H1 (cell line): ENCODE measurements around the gene MIB2. TPM values are rescaled to one million over a fixed set of nuclear protein-coding genes. Genes with fewer than 3 reads are reported as not detected.

Experiments used
- CTCF ChIA-PET: fragments of 300-600 bp; sonication (Branson Sonifier 250); formaldehyde crosslinking; loops from one replicate; lab custom pipeline; 2021; ENCODE audit not compliant: partially characterized antibody; lab: Charles Lee
- POLR2A ChIA-PET: fragments of 300-600 bp; sonication (Branson Sonifier 250); formaldehyde crosslinking; loops from one replicate; lab custom pipeline; 2021; ENCODE audit warnings: inconsistent platforms; ENCODE audit not compliant: partially characterized antibody; lab: Charles Lee
- DNase-seq, 2 experiments: peaks; one replicate each; pipeline versions ENCODE4 v3.0.0 to v3.0.0-alpha.2; 2010 to 2022; ENCODE audit warnings: low spot score in 2 of 2, low read depth in 1 of 2, mixed read lengths in 1 of 2
- FAIRE-seq: peaks from 2 replicates; lab custom pipeline; 2011; peaks lifted over from hg19 to GRCh38; lab: Jason Lieb, UNC
- H2AFZ ChIP-seq: 2 replicates; pipeline ENCODE4 v1.8.1; 2012; ENCODE audit warnings: low read length, inconsistent platforms
- H2AK5ac ChIP-seq: 2 replicates; pipeline ENCODE4 v1.6.1; 2013; ENCODE audit warnings: low read depth, low read length
- H2BK120ac ChIP-seq: replicated peaks from 2 replicates; pipeline ENCODE3; 2013; ENCODE audit warnings: low read depth, low read length, inconsistent platforms
- H2BK12ac ChIP-seq: 2 replicates; pipeline ENCODE4 v1.6.1; 2013; ENCODE audit warnings: low read depth, low read length
- H2BK15ac ChIP-seq: 2 replicates; pipeline ENCODE4 v1.6.1; 2013; ENCODE audit warnings: low read length
- H2BK20ac ChIP-seq: 2 replicates; pipeline ENCODE4 v1.6.1; 2013; ENCODE audit warnings: low read length
- H2BK5ac ChIP-seq: 2 replicates; pipeline ENCODE4 v1.6.1; 2013; ENCODE audit warnings: low read depth, low read length
- H3K14ac ChIP-seq: 2 replicates; pipeline ENCODE4 v1.6.1; 2013; ENCODE audit warnings: inconsistent platforms; ENCODE audit not compliant: insufficient read length
- H3K18ac ChIP-seq: 2 replicates; pipeline ENCODE4 v1.6.1; 2013; ENCODE audit warnings: low read length; ENCODE audit errors: extremely low read depth
- H3K23ac ChIP-seq: 2 replicates; pipeline ENCODE4 v1.6.1; 2013; ENCODE audit warnings: inconsistent platforms; ENCODE audit not compliant: insufficient read length
- H3K23me2 ChIP-seq: 2 replicates; pipeline ENCODE4 v1.6.1; 2013; ENCODE audit warnings: low read depth, low read length
- H3K27ac ChIP-seq: 2 replicates; pipeline ENCODE4 v1.6.1; 2011; ENCODE audit warnings: low read depth, low read length, inconsistent platforms
- H3K27me3 ChIP-seq, 4 experiments: replicated peaks in 1 of 4; 1 replicate in 1 of 4; 2 replicates in 3 of 4; pipeline versions ENCODE4 v1.6.1 to v1.8.1; 2011 to 2013; ENCODE audit warnings: low read length in 3 of 4, mild to moderate bottlenecking in 3 of 4, inconsistent platforms in 2 of 4, mixed read lengths in 2 of 4, moderate library complexity in 1 of 4; ENCODE audit not compliant: control insufficient read depth in 3 of 4, insufficient read depth in 3 of 4; ENCODE audit errors: extremely low read depth in 1 of 4
- H3K36me3 ChIP-seq, 4 experiments: 2 replicates each; pipeline versions ENCODE4 v1.6.1 to v1.8.1; 2011 to 2013; ENCODE audit warnings: mild to moderate bottlenecking in 4 of 4, low read length in 3 of 4, moderate library complexity in 2 of 4, control low read depth in 1 of 4, inconsistent platforms in 1 of 4; ENCODE audit not compliant: insufficient read depth in 4 of 4, control insufficient read depth in 2 of 4
- H3K4ac ChIP-seq: replicated peaks from 2 replicates; pipeline ENCODE3; 2013; ENCODE audit warnings: low read length, low read depth, mixed read lengths, inconsistent platforms; ENCODE audit not compliant: insufficient read length
- H3K4me1 ChIP-seq, 4 experiments: replicated peaks in 1 of 4; 1 replicate in 1 of 4; 2 replicates in 3 of 4; pipeline versions ENCODE4 v1.6.1 to v1.8.1; 2011 to 2013; ENCODE audit warnings: low read length in 3 of 4, inconsistent platforms in 2 of 4, mixed read lengths in 1 of 4; ENCODE audit not compliant: insufficient read depth in 4 of 4, control insufficient read depth in 3 of 4
- H3K4me2 ChIP-seq, 2 experiments: 2 replicates each; pipeline versions ENCODE4 v1.6.1 to v1.8.1; 2011 to 2013; ENCODE audit warnings: low read depth in 2 of 2, low read length in 2 of 2, control low read depth in 1 of 2, inconsistent platforms in 1 of 2, mild to moderate bottlenecking in 1 of 2; ENCODE audit not compliant: insufficient read depth in 1 of 2
- H3K4me3 ChIP-seq, 4 experiments: fragments of 200-600, 300-600 bp in 1 of 4; sonication (generic), shearing (Covaris generic), sonication (Bioruptor Twin) in 1 of 4; 2 replicates each; pipeline versions ENCODE4 v1.5.1 to v1.8.1; 2011 to 2016; ENCODE audit warnings: low read length in 4 of 4, low read depth in 3 of 4, control low read depth in 2 of 4, inconsistent platforms in 2 of 4, mild to moderate bottlenecking in 2 of 4, mixed read lengths in 1 of 4, moderate library complexity in 1 of 4; ENCODE audit not compliant: insufficient read depth in 2 of 4; ENCODE audit errors: extremely low read depth in 1 of 4
- H3K56ac ChIP-seq: replicated peaks from 2 replicates; pipeline ENCODE3; 2013; ENCODE audit warnings: low read depth, mild to moderate bottlenecking, mixed read lengths, low read length, inconsistent platforms; ENCODE audit not compliant: insufficient read length
- H3K79me1 ChIP-seq: 2 replicates; pipeline ENCODE4 v1.6.1; 2013; ENCODE audit warnings: low read depth, low read length, control low read depth
- H3K79me2 ChIP-seq, 2 experiments: 2 replicates each; pipeline versions ENCODE4 v1.6.1 to v1.8.1; 2012 to 2013; ENCODE audit warnings: low read length in 2 of 2, mild to moderate bottlenecking in 2 of 2, inconsistent platforms in 1 of 2; ENCODE audit not compliant: insufficient read depth in 2 of 2, control insufficient read depth in 1 of 2
- H3K9ac ChIP-seq, 4 experiments: replicated peaks in 1 of 4; 1 replicate in 1 of 4; 2 replicates in 3 of 4; pipeline versions ENCODE4 v1.6.1 to v1.8.1; 2011 to 2013; ENCODE audit warnings: low read depth in 3 of 4, low read length in 3 of 4, control low read depth in 2 of 4, mild to moderate bottlenecking in 2 of 4, moderate library complexity in 2 of 4, inconsistent platforms in 1 of 4; ENCODE audit errors: extremely low read depth in 1 of 4
- H3K9me3 ChIP-seq, 2 experiments: 2 replicates each; pipeline versions ENCODE4 v1.6.1 to v1.8.1; 2012 to 2013; ENCODE audit warnings: mild to moderate bottlenecking in 2 of 2, moderate library complexity in 2 of 2, control low read depth in 1 of 2, inconsistent platforms in 1 of 2, low read depth in 1 of 2, low read length in 1 of 2, mixed read lengths in 1 of 2; ENCODE audit not compliant: insufficient read depth in 2 of 2
- H4K20me1 ChIP-seq, 2 experiments: replicated peaks in 1 of 2; 2 replicates each; pipeline versions ENCODE3 to v1.8.1; 2011 to 2013; ENCODE audit warnings: inconsistent platforms in 2 of 2, low read length in 2 of 2, mild to moderate bottlenecking in 1 of 2; ENCODE audit not compliant: insufficient read depth in 2 of 2, control insufficient read depth in 1 of 2
- H4K5ac ChIP-seq: 2 replicates; pipeline ENCODE4 v1.6.1; 2013; ENCODE audit warnings: low read length, low read depth, mixed read lengths, inconsistent platforms; ENCODE audit not compliant: insufficient read length
- H4K8ac ChIP-seq: 2 replicates; pipeline ENCODE4 v1.8.0; 2013; ENCODE audit warnings: mild to moderate bottlenecking, moderate library complexity, low read length, inconsistent platforms; ENCODE audit not compliant: insufficient read depth; ENCODE audit errors: extremely low read depth
- H4K91ac ChIP-seq: replicated peaks from 2 replicates; pipeline ENCODE3; 2013; ENCODE audit warnings: low read length, mixed read lengths, inconsistent platforms; ENCODE audit not compliant: insufficient read length
- CHD1 ChIP-seq: IDR thresholded peaks from 2 replicates; pipeline ENCODE4 v1.6.1; 2012; ENCODE audit warnings: low read depth, low read length, improper control_type of control experiment
- MAFK ChIP-seq: IDR thresholded peaks from 2 replicates; pipeline ENCODE4 v1.6.1; 2012; ENCODE audit warnings: low read depth, mild to moderate bottlenecking, improper control_type of control experiment, low read length
- MAX ChIP-seq: IDR thresholded peaks from 2 replicates; pipeline ENCODE4 v1.6.1; 2012; ENCODE audit warnings: inconsistent platforms
- RBBP5 ChIP-seq: IDR thresholded peaks from 2 replicates; pipeline ENCODE4 v1.7.1; 2012; ENCODE audit warnings: low read depth, mild to moderate bottlenecking, inconsistent platforms, low read length, moderate library complexity, borderline replicate concordance
- SAP30 ChIP-seq: fragments of 300-600 bp; sonication (generic); IDR thresholded peaks from 2 replicates; pipeline ENCODE4 v1.7.1; 2012; ENCODE audit warnings: low read length, moderate library complexity, mild to moderate bottlenecking, inconsistent platforms; ENCODE audit not compliant: insufficient read depth, insufficient replicate concordance
- SIN3A ChIP-seq, 2 experiments: IDR thresholded peaks in 1 of 2; conservative IDR thresholded peaks in 1 of 2; 2 replicates each; pipeline ENCODE4 v1.6.1; 2011 to 2012; ENCODE audit warnings: low read length in 2 of 2, improper control_type of control experiment in 1 of 2, low read depth in 1 of 2, mild to moderate bottlenecking in 1 of 2
- SIX5 ChIP-seq: IDR thresholded peaks from 2 replicates; pipeline ENCODE4 v1.6.1; 2011; ENCODE audit warnings: mild to moderate bottlenecking, low read depth, low read length
- TAF1 ChIP-seq: IDR thresholded peaks from 2 replicates; pipeline ENCODE4 v1.6.1; 2011; ENCODE audit warnings: mild to moderate bottlenecking, low read depth, low read length
- YY1 ChIP-seq: IDR thresholded peaks from 2 replicates; pipeline ENCODE4 v1.6.1; 2011; ENCODE audit warnings: low read depth, mild to moderate bottlenecking, low read length
- ZNF274 ChIP-seq: IDR thresholded peaks from 2 replicates; pipeline ENCODE4 v1.7.0; 2012; ENCODE audit warnings: low read length, borderline replicate concordance; ENCODE audit errors: extremely low read depth
- WGBS, 2 experiments: shearing (Covaris generic) in 1 of 2; methylation state at CpG; one replicate each; pipeline versions ENCODE4 v1.1.6 to v1.1.7; 2013 to 2015; ENCODE audit warnings: low lambda C conversion rate in 2 of 2, mixed read lengths in 2 of 2, inconsistent platforms in 1 of 2, low coverage in 1 of 2, missing lambda C conversion rate in 1 of 2; ENCODE audit not compliant: insufficient replicate concordance in 2 of 2, insufficient coverage in 1 of 2, insufficient read length in 1 of 2; ENCODE audit errors: extremely low coverage in 1 of 2, missing lambda C conversion rate in 1 of 2; 5-methylcytosine and 5-hydroxymethylcytosine counted together
- polyA plus RNA-seq, 7 experiments: library from polyadenylated mRNA; depleted of rRNA in 3 of 7; stranded (reverse) in 5 of 7; unstranded in 2 of 7; fragments of >200 nt in 5 of 7; fragments of 200-250 nt in 2 of 7; gene quantifications; 1 replicate in 5 of 7; 2 replicates in 1 of 7; 4 replicates in 1 of 7; pipeline versions ENCODE4 v1.2.1 to v1.2.3, GENCODE V29; 2011 to 2013; ENCODE audit warnings: missing spikeins in 2 of 7, mixed read lengths in 2 of 7
- total RNA-seq: library from RNA; stranded (reverse); fragmentation: NEBNext Ultra II Directional; extraction: Animal tissue kit (Norgen Biotek cat#: 25700); gene quantifications from 2 replicates; pipeline ENCODE4 v1.2.1, GENCODE V29; 2021
- TF ChIP-seq, protein P1 (sequence below), 3 experiments: IDR thresholded peaks; 1 replicate in 2 of 3; 2 replicates in 1 of 3; pipeline versions ENCODE4 v1.5.1 to v1.6.1; 2011; ENCODE audit warnings: low read length in 3 of 3, mild to moderate bottlenecking in 3 of 3, inconsistent platforms in 2 of 3, low read depth in 1 of 3, moderate library complexity in 1 of 3; ENCODE audit not compliant: insufficient read depth in 1 of 3; ENCODE audit errors: control extremely low read depth in 1 of 3

The MIB2 gene
- total and polyA plus RNA-seq, 2 of the 8 experiments (the other 6 are each of a cell fraction or from before 2014, with no cell fraction given): 32.5 to 60.0 TPM

- H3K36me3 ChIP-seq: no peaks in the 10 kb centered on the region
- H3K4me1 ChIP-seq: peaks cover 0 to 24% (median 18%) of the 10 kb centered on the region in 4 experiments; a peak in 6 of 7 replicates
- H2BK120ac ChIP-seq: no peak overlapping the region
- H3K56ac ChIP-seq: no peak overlapping the region
- no peak overlapping the region for H3K27ac ChIP-seq
- H3K23me2 ChIP-seq: peaks cover 16% of the 10 kb centered on the region; the same call in 1 of the 2 replicates
- peak overlapping the region; percentile 2; the same call in 1 of the 2 replicates for H3K18ac ChIP-seq
- H3K23ac ChIP-seq: no peak overlapping the region
- CTCF ChIA-PET: interaction anchor here (0.6 to 3.1 kb wide), 8 partner anchors 11 to 299 kb away, joined by 3 to 18 read pairs (median 4); no protein-coding TSS in a partner anchor
- H3K79me2 ChIP-seq: no peaks in the 10 kb centered on the region
- no peak overlapping the region for H4K5ac ChIP-seq
- 89% methylated on average over 13 of the region's 13 CpGs; no CpG with 5 or more reads in 1 of the 2 experiments for WGBS, 2 experiments
- H3K4ac ChIP-seq: no peak overlapping the region
- peaks cover 13 to 41% (median 34%) of the 10 kb centered on the region in 4 experiments for H3K27me3 ChIP-seq
- H3K79me1 ChIP-seq: no peaks in the 10 kb centered on the region
- H2BK20ac ChIP-seq: no peak overlapping the region
- no peak overlapping the region for H4K8ac ChIP-seq
- peak overlapping the region; percentile 52 to 86 for H3K4me2 ChIP-seq
- H3K14ac ChIP-seq: no peak overlapping the region
- no peaks in the 10 kb centered on the region for H3K9me3 ChIP-seq
- H2BK5ac ChIP-seq: no peak overlapping the region
- no peak overlapping the region for H4K91ac ChIP-seq
- DNase-seq (no peak), FAIRE-seq (no peak)
- no peak overlapping the region for H2BK15ac ChIP-seq
- H4K20me1 ChIP-seq: peaks cover 2 to 6% of the 10 kb centered on the region in 2 experiments
- H2BK12ac ChIP-seq: 0 out of 2 replicates have a peak overlapping the region, but pooled peaks have one; percentile 17
- POLR2A ChIA-PET: interaction anchor here (0.7 to 2.7 kb wide), 8 partner anchors 11 to 40 kb away, joined by 3 to 10 read pairs (median 6); partner anchors contain the start of genes MIB2 and SSU72
- 0 out of 2 replicates have a peak overlapping the region, but pooled peaks have one; percentile 13 for H2AK5ac ChIP-seq
- peak overlapping the region in 1 of 4 experiments; percentile 63; a peak in 4 of 8 replicates for H3K4me3 ChIP-seq
- no peak overlapping the region for H2AFZ ChIP-seq
- H3K9ac ChIP-seq: no peak overlapping the region
- TF ChIP-seq RBBP5 (no peak), SIX5 (no peak), MAX (no peak), CHD1 (no peak), SIN3A (conservative IDR thresholded peaks at IDR 0.05 in 1 of 2, IDR thresholded peaks at IDR 0.05 in 1 of 2; ENCODE audit: low read depth in 1 of 2, low read length in 2 of 2) (no peak), ZNF274 (no peak), SAP30 (no peak), TAF1 (no peak), MAFK (no peak), YY1 (no peak)
- TF ChIP-seq, protein P1, sequence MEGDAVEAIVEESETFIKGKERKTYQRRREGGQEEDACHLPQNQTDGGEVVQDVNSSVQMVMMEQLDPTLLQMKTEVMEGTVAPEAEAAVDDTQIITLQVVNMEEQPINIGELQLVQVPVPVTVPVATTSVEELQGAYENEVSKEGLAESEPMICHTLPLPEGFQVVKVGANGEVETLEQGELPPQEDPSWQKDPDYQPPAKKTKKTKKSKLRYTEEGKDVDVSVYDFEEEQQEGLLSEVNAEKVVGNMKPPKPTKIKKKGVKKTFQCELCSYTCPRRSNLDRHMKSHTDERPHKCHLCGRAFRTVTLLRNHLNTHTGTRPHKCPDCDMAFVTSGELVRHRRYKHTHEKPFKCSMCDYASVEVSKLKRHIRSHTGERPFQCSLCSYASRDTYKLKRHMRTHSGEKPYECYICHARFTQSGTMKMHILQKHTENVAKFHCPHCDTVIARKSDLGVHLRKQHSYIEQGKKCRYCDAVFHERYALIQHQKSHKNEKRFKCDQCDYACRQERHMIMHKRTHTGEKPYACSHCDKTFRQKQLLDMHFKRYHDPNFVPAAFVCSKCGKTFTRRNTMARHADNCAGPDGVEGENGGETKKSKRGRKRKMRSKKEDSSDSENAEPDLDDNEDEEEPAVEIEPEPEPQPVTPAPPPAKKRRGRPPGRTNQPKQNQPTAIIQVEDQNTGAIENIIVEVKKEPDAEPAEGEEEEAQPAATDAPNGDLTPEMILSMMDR (IDR thresholded peaks at IDR 0.05; ENCODE audit: control extremely low read depth in 1 of 3, insufficient read depth in 1 of 3, low read depth in 1 of 3, low read length in 3 of 3): no peak
These were observed 16.6 kb upstream of the MIB2 start for GRCh38 chr1:1598720-1599029.
